ENCODE measurements around the gene LIAS. TPM values are rescaled to one million over a fixed set of nuclear protein-coding genes. Genes with fewer than 3 reads are reported as not detected.

LIAS gene
- total and polyA plus RNA-seq, 2 of the 13 experiments (the other 11 are each of a cell fraction or from before 2014, with no cell fraction given) = 16.0 to 16.6 TPM

DNA sequence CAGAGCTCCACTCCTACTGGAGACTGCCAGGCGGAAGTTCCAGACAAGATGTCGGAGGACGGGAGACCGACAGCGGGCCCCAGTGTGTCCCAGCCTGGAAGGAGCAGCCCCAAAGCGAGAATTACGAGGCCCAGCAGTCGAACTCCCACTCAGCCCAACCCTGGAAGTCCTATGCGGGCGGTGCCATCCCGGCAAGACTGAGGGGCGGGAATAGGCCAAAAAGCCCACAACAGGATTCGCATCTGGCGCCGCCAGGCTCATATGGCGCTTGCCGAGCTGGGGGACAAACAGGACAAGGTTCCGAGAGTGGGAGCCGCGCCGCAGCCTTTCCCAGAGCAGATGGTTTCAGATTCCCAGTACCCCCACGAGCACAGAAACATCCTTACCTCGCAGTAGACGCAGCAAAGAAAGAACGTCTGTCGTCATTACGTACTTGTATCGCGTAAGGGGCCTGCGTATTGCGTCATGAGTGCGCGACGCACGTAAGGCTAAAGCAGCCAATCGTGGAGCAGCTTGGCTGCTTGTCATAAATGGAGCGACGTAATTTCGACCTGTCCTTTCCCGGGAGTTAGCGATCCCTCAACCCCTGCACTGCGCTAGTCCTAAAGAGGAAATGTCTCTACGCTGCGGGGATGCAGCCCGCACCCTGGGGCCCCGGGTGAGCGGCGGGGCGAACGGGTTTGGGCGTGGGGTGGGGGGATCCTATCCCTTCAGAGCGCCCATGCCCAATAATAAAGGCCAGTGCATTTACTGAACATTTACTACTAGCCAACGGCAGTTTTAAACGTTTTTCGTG, at the start of gene LIAS, which contains the start of gene RPL9 (continued):
- TF ChIP-seq, protein P1, sequence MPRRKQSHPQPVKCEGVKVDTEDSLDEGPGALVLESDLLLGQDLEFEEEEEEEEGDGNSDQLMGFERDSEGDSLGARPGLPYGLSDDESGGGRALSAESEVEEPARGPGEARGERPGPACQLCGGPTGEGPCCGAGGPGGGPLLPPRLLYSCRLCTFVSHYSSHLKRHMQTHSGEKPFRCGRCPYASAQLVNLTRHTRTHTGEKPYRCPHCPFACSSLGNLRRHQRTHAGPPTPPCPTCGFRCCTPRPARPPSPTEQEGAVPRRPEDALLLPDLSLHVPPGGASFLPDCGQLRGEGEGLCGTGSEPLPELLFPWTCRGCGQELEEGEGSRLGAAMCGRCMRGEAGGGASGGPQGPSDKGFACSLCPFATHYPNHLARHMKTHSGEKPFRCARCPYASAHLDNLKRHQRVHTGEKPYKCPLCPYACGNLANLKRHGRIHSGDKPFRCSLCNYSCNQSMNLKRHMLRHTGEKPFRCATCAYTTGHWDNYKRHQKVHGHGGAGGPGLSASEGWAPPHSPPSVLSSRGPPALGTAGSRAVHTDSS (CRISPR knock-in tag; conservative IDR thresholded peaks at IDR 0.05) = 0 out of 2 replicates have a peak, but pooled peaks have one; percentile 25
- TF ChIP-seq CHCHD3 (CRISPR knock-in tag; IDR thresholded peaks at IDR 0.05) = no peak
- no peak for TF ChIP-seq JUNB (CRISPR knock-in tag; IDR thresholded peaks at IDR 0.05; ENCODE audit: borderline replicate concordance)
- TF ChIP-seq, protein P2, sequence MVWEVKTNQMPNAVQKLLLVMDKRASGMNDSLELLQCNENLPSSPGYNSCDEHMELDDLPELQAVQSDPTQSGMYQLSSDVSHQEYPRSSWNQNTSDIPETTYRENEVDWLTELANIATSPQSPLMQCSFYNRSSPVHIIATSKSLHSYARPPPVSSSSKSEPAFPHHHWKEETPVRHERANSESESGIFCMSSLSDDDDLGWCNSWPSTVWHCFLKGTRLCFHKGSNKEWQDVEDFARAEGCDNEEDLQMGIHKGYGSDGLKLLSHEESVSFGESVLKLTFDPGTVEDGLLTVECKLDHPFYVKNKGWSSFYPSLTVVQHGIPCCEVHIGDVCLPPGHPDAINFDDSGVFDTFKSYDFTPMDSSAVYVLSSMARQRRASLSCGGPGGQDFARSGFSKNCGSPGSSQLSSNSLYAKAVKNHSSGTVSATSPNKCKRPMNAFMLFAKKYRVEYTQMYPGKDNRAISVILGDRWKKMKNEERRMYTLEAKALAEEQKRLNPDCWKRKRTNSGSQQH (CRISPR knock-in tag; IDR thresholded peaks at IDR 0.05; ENCODE audit: low read depth) = no peak
- no peak for TF ChIP-seq NPAS2 (CRISPR knock-in tag; IDR thresholded peaks at IDR 0.05; ENCODE audit: borderline replicate concordance)
- peak; percentile 86; the same call in 1 of the 2 replicates for TF ChIP-seq KLF12 (CRISPR knock-in tag; IDR thresholded peaks at IDR 0.05; ENCODE audit: borderline replicate concordance)
- TF ChIP-seq, protein P3, sequence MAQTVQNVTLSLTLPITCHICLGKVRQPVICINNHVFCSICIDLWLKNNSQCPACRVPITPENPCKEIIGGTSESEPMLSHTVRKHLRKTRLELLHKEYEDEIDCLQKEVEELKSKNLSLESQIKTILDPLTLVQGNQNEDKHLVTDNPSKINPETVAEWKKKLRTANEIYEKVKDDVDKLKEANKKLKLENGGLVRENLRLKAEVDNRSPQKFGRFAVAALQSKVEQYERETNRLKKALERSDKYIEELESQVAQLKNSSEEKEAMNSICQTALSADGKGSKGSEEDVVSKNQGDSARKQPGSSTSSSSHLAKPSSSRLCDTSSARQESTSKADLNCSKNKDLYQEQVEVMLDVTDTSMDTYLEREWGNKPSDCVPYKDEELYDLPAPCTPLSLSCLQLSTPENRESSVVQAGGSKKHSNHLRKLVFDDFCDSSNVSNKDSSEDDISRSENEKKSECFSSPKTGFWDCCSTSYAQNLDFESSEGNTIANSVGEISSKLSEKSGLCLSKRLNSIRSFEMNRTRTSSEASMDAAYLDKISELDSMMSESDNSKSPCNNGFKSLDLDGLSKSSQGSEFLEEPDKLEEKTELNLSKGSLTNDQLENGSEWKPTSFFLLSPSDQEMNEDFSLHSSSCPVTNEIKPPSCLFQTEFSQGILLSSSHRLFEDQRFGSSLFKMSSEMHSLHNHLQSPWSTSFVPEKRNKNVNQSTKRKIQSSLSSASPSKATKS (CRISPR knock-in tag; IDR thresholded peaks at IDR 0.05) = peak; percentile 39; the same call in 1 of the 2 replicates
- TF ChIP-seq FOSL2 (CRISPR knock-in tag; IDR thresholded peaks at IDR 0.05) = 0 out of 2 replicates have a peak, but pooled peaks have one; percentile 28
- TF ChIP-seq MIXL1 (CRISPR knock-in tag; IDR thresholded peaks at IDR 0.05) = no peak; the same call in 1 of the 2 replicates
- TF ChIP-seq NFKBIZ (CRISPR knock-in tag; IDR thresholded peaks at IDR 0.05) = no peak; the same call in 1 of the 2 replicates
- no peak for TF ChIP-seq CBX2 (IDR thresholded peaks at IDR 0.05; ENCODE audit: low read depth, low read length)
- no peak for TF ChIP-seq CBX2 (CRISPR knock-in tag; IDR thresholded peaks at IDR 0.05; ENCODE audit: low read depth)
- TF ChIP-seq, protein P4, sequence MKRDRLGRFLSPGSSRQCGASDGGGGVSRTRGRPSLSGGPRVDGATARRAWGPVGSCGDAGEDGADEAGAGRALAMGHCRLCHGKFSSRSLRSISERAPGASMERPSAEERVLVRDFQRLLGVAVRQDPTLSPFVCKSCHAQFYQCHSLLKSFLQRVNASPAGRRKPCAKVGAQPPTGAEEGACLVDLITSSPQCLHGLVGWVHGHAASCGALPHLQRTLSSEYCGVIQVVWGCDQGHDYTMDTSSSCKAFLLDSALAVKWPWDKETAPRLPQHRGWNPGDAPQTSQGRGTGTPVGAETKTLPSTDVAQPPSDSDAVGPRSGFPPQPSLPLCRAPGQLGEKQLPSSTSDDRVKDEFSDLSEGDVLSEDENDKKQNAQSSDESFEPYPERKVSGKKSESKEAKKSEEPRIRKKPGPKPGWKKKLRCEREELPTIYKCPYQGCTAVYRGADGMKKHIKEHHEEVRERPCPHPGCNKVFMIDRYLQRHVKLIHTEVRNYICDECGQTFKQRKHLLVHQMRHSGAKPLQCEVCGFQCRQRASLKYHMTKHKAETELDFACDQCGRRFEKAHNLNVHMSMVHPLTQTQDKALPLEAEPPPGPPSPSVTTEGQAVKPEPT (CRISPR knock-in tag; IDR thresholded peaks at IDR 0.05; ENCODE audit: low read depth) = peak; percentile 68; the same call in 1 of the 2 replicates
- peak; percentile 76; the same call in 1 of the 2 replicates for TF ChIP-seq ZNF558 (CRISPR knock-in tag; IDR thresholded peaks at IDR 0.05; ENCODE audit: borderline replicate concordance)
- TF ChIP-seq CENPT (CRISPR knock-in tag; IDR thresholded peaks at IDR 0.05; ENCODE audit: low read depth) = no peak; the same call in 1 of the 2 replicates
- TF ChIP-seq ZNF644 (CRISPR knock-in tag; IDR thresholded peaks at IDR 0.05; ENCODE audit: low read depth) = no peak
- peak; percentile 89 for TF ChIP-seq EED (CRISPR knock-in tag; IDR thresholded peaks at IDR 0.05)
- TF ChIP-seq ZNF547 (CRISPR knock-in tag; IDR thresholded peaks at IDR 0.05) = no peak
- TF ChIP-seq, protein P5, sequence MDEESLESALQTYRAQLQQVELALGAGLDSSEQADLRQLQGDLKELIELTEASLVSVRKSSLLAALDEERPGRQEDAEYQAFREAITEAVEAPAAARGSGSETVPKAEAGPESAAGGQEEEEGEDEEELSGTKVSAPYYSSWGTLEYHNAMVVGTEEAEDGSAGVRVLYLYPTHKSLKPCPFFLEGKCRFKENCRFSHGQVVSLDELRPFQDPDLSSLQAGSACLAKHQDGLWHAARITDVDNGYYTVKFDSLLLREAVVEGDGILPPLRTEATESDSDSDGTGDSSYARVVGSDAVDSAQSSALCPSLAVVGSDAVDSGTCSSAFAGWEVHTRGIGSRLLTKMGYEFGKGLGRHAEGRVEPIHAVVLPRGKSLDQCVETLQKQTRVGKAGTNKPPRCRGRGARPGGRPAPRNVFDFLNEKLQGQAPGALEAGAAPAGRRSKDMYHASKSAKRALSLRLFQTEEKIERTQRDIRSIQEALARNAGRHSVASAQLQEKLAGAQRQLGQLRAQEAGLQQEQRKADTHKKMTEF (CRISPR knock-in tag; IDR thresholded peaks at IDR 0.05) = peak; percentile 65
- TF ChIP-seq SRSF9 (IDR thresholded peaks at IDR 0.05; ENCODE audit: borderline replicate concordance, insufficient read depth, low read depth, low read length, poor library complexity, severe bottlenecking) = no peak
- TF ChIP-seq CBX5 (CRISPR knock-in tag; IDR thresholded peaks at IDR 0.05; ENCODE audit: borderline replicate concordance) = peak; percentile 72; the same call in 1 of the 2 replicates

All from HepG2 (cell line).